Type B pancreatic cell (in vitro differentiated cells): ENCODE results near the gene SIRT5. TPM values are rescaled to one million over a fixed set of nuclear protein-coding genes. Genes with fewer than 3 reads are reported as not detected.

Experiments
- DNase-seq: peaks from one replicate; pipeline ENCODE4 v3.0.0; 2021; ENCODE audit warnings: mixed read lengths; ENCODE audit not compliant: unreplicated experiment; ENCODE audit errors: extremely low spot score
- H3K27ac Mint-ChIP-seq: 2 replicates; pipeline ENCODE4 v1.8.0; 2021; ENCODE audit warnings: mild to moderate bottlenecking, mixed read lengths
- H3K27me3 Mint-ChIP-seq: 2 replicates; pipeline ENCODE4 v1.8.0; 2021; ENCODE audit warnings: mixed read lengths
- H3K36me3 Mint-ChIP-seq: 2 replicates; pipeline ENCODE4 v1.8.0; 2021; ENCODE audit warnings: mixed read lengths
- H3K4me1 Mint-ChIP-seq: one replicate; pipeline ENCODE4 v1.8.0; 2021; ENCODE audit warnings: mixed read lengths; ENCODE audit not compliant: unreplicated experiment
- H3K4me3 Mint-ChIP-seq: 2 replicates; pipeline ENCODE4 v1.8.0; 2021; ENCODE audit warnings: mild to moderate bottlenecking, mixed read lengths
- H3K9me3 Mint-ChIP-seq: 2 replicates; pipeline ENCODE4 v1.8.0; 2021; ENCODE audit warnings: mixed read lengths
- CTCF ChIP-seq: fragments of 200-600 bp; sonication (generic); conservative IDR thresholded peaks from 2 replicates; pipeline ENCODE4 v1.5.0; 2021; ENCODE audit warnings: antibody characterized with exemption, mild to moderate bottlenecking
- total RNA-seq: library from RNA; stranded (reverse); gene quantifications from 2 replicates; pipeline ENCODE4 v1.2.1, GENCODE V29; 2021; ENCODE audit warnings: low replicate concordance

The SIRT5 gene
- total RNA-seq, 1 donor from 2014 or later, result 15.3 TPM

- no peak for TF ChIP-seq CTCF
- DNase-seq, result no peak
- Mint-ChIP-seq H3K27ac (no peak overlapping the region), H3K4me1 (peaks cover 4% of the 10 kb centered on the region), H3K9me3 (no peaks in the 10 kb centered on the region), H3K4me3 (no peak overlapping the region), H3K36me3 (peaks cover 15% of the 10 kb centered on the region), H3K27me3 (no peaks in the 10 kb centered on the region)
Measured at GRCh38 chr6:13593720-13594119, 19.3 kb downstream of the SIRT5 start.

DNA sequence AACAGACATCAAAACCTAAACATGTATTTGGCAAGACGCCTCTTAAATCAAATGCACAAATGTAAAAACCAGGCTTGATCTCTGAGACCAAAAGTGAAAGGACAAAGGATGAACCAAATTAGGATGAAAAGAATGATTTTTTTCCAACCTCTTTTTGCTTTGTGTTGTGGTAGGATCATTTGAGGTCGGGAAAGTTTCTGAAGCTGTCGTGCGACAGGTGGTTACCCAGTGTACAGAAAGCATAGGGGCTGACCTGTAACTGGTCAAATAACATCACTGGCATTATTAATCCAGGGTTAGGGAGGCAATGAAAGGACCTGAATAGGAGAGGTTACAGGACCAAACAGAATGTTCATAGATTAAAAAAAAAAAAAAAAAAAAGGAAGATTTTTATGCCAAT, 22.7 kb downstream of the SIRT5 start:
- no peak overlapping the region for H3K4me3 Mint-ChIP-seq
- peaks cover 4% of the 10 kb centered on the region for H3K4me1 Mint-ChIP-seq
- H3K27me3 Mint-ChIP-seq, result no peaks in the 10 kb centered on the region
- H3K27ac Mint-ChIP-seq, result no peak overlapping the region
- DNase-seq, result no peak
- TF ChIP-seq CTCF, result no peak
- H3K9me3 Mint-ChIP-seq, result no peaks in the 10 kb centered on the region
- H3K36me3 Mint-ChIP-seq, result peaks cover 26% of the 10 kb centered on the region

DNA sequence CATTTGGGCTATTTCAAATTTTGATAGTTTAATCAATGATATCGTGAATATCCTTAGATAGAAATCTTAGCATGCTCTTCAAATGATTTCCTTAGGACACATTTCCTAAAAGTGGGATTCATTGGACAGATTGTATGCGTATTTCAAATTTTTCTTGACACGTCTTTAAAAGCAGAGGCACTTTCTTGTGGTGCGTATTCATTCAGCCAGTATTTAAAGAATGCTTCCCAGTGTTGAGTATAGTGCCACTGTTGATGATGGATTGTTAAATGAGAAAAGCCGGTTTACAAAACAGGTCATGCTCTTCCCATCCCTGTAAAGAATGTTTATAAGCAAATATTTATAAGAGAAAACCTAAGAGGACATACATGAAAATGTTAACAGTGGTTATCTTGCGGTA, 25.6 kb downstream of the SIRT5 start:
- DNase-seq, result no peak
- Mint-ChIP-seq H3K36me3 (peaks cover 27% of the 10 kb centered on the region), H3K27ac (peak overlapping the region; percentile 33), H3K27me3 (no peaks in the 10 kb centered on the region), H3K4me1 (peaks cover 4% of the 10 kb centered on the region), H3K4me3 (no peak overlapping the region), H3K9me3 (no peaks in the 10 kb centered on the region)
- TF ChIP-seq CTCF, result no peak

DNA sequence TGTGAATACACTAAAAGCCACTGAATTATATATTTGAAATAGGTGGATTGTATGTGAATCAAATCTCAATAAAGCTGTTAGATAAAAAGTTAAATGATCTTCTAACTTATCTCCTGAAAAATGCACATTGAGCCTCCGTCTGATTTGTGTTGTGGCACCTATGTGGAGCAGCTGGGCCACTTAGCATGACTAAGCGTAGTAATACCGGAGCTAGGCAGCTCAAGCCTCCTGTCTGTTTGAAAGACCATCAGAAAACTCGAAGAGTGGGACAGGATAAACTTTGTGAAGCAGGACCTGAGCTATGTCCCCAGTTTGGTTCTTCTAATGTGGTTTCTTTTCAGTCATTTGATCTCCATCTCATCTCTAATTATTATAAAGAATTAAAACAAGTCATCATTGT, 29.7 kb downstream of the SIRT5 start:
- Mint-ChIP-seq H3K27me3 (no peaks in the 10 kb centered on the region), H3K9me3 (no peaks in the 10 kb centered on the region), H3K4me3 (no peak overlapping the region), H3K27ac (no peak overlapping the region), H3K4me1 (no peaks in the 10 kb centered on the region), H3K36me3 (peaks cover 30% of the 10 kb centered on the region)
- no peak for DNase-seq
- TF ChIP-seq CTCF, result no peak

DNA sequence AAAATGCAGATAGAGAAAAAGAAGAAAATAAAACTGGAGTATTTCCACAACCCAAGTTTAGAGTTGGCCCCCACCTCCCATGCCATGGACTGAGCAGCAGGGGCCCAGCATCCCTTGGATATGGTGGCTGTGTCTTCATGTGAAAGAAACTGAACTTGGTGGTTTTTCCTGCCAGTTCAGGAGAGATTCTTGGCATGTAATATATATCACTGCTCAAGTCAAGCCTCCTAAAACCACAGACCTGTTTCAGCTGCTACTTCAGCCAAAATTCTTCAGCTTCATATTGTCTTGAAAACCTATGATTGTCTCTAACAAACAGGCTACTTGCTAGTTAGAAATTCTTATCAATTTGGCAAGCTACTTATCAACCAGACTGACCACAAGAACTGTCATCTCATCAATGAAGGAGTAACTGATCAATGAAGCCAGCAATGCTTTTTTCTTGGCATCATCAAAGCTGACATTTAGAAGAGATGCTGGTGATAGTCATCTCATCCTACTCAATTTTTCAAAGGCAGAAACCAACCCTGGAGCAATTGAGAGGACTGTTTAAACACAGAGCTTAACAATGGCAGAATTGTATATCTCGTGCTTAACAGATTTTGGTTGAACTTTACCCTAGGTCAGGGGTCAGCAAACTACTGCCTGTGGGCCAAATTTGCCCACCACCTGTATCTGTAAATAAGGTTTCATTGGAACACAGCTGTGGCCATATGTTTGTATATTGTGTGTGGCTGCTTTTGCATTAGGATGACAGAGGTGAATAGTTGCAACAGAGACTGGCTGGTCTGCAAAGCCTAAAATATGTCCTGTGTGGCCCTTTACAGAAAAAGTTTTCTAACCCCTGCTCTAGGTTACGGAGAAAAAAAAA, 30.4 kb downstream of the SIRT5 start:
- Mint-ChIP-seq H3K9me3 (no peaks in the 10 kb centered on the region), H3K27ac (no peak overlapping the region), H3K36me3 (peaks cover 26% of the 10 kb centered on the region), H3K4me1 (no peaks in the 10 kb centered on the region), H3K4me3 (no peak overlapping the region), H3K27me3 (no peaks in the 10 kb centered on the region)
- no peak for TF ChIP-seq CTCF
- no peak for DNase-seq
